SK-N-MC (cell line): Measurements from ENCODE around the gene C1orf74.

Experiments used
- EZH2 ChIP-seq: fragments of 200-600 bp; sonication (generic); IDR thresholded peaks from one replicate; pipeline ENCODE4 v1.6.1; 2017; ENCODE audit warnings: antibody characterized with exemption
- FOXP2 ChIP-seq: optimal IDR thresholded peaks from 2 replicates; pipeline ENCODE3; 2011; ENCODE audit warnings: mild to moderate bottlenecking, moderate library complexity; ENCODE audit not compliant: insufficient read depth; ENCODE audit errors: extremely low read length, control extremely low read depth
- POLR2AphosphoS5 ChIP-seq: IDR thresholded peaks from 2 replicates; pipeline ENCODE4 v1.6.1; 2012; ENCODE audit warnings: mild to moderate bottlenecking, low read depth, low read length, borderline replicate concordance

- TF ChIP-seq EZH2 (no peak), POLR2AphosphoS5 (no peak), FOXP2 (no peak)
These were observed 27.5 kb downstream of the C1orf74 start for GRCh38 chr1:209756615-209757445.
